PFSK-1 (cell line): ENCODE results near the gene IL1RL1.

Experiments used
- FOXP2 ChIP-seq: optimal IDR thresholded peaks from 2 replicates; pipeline ENCODE3; 2011; ENCODE audit warnings: borderline replicate concordance, control low read depth, inconsistent platforms; ENCODE audit not compliant: insufficient read depth; ENCODE audit errors: extremely low read length, extremely low read depth
- POLR2AphosphoS5 ChIP-seq: IDR thresholded peaks from 2 replicates; pipeline ENCODE4 v1.6.1; 2012; ENCODE audit warnings: low read depth, mild to moderate bottlenecking, control low read depth, low read length, moderate library complexity
- SIN3A ChIP-seq: IDR thresholded peaks from 2 replicates; pipeline ENCODE4 v1.6.1; 2012; ENCODE audit warnings: mild to moderate bottlenecking, low read length, moderate library complexity, borderline replicate concordance; ENCODE audit not compliant: insufficient read depth
- TAF1 ChIP-seq: IDR thresholded peaks from 2 replicates; pipeline ENCODE4 v1.6.1; 2012; ENCODE audit warnings: low read length, control low read depth, borderline replicate concordance; ENCODE audit not compliant: insufficient read depth
- TF ChIP-seq, protein P1 (sequence below), 2 experiments: IDR thresholded peaks; 2 replicates each; pipeline versions ENCODE4 v1.6.1 to v1.8.0; 2011 to 2012; ENCODE audit warnings: low read depth in 2 of 2, low read length in 2 of 2, control low read depth in 1 of 2, inconsistent platforms in 1 of 2, mild to moderate bottlenecking in 1 of 2, moderate library complexity in 1 of 2; ENCODE audit not compliant: insufficient read depth in 1 of 2

Gene IL1RL1

DNA sequence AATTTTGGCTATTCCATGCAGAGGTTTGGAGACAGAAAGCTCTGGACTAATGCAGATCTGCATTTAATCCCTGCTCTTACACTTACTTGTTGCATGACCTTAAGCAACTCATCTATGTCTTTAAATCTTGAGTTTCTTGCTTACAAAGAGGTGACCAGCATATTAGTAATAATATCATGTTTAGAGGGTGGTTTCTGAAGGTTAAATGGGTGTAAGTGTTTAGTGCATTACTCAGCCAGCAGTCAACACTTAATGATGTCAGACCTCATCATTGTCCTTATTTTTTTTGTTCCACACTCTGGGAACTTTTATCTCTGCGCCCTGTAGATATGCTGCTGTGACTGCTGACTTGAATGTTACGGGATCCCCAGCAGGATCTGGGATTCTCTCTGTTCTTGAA is 1.7 kb downstream of the IL1RL1 start:
- TF ChIP-seq TAF1: no peak
- TF ChIP-seq POLR2AphosphoS5: no peak
- TF ChIP-seq, protein P1, sequence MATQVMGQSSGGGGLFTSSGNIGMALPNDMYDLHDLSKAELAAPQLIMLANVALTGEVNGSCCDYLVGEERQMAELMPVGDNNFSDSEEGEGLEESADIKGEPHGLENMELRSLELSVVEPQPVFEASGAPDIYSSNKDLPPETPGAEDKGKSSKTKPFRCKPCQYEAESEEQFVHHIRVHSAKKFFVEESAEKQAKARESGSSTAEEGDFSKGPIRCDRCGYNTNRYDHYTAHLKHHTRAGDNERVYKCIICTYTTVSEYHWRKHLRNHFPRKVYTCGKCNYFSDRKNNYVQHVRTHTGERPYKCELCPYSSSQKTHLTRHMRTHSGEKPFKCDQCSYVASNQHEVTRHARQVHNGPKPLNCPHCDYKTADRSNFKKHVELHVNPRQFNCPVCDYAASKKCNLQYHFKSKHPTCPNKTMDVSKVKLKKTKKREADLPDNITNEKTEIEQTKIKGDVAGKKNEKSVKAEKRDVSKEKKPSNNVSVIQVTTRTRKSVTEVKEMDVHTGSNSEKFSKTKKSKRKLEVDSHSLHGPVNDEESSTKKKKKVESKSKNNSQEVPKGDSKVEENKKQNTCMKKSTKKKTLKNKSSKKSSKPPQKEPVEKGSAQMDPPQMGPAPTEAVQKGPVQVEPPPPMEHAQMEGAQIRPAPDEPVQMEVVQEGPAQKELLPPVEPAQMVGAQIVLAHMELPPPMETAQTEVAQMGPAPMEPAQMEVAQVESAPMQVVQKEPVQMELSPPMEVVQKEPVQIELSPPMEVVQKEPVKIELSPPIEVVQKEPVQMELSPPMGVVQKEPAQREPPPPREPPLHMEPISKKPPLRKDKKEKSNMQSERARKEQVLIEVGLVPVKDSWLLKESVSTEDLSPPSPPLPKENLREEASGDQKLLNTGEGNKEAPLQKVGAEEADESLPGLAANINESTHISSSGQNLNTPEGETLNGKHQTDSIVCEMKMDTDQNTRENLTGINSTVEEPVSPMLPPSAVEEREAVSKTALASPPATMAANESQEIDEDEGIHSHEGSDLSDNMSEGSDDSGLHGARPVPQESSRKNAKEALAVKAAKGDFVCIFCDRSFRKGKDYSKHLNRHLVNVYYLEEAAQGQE (IDR thresholded peaks at IDR 0.05; ENCODE audit: insufficient read depth in 1 of 2, low read depth in 2 of 2, low read length in 2 of 2): no peak
- no peak for TF ChIP-seq SIN3A
- TF ChIP-seq FOXP2: no peak

DNA sequence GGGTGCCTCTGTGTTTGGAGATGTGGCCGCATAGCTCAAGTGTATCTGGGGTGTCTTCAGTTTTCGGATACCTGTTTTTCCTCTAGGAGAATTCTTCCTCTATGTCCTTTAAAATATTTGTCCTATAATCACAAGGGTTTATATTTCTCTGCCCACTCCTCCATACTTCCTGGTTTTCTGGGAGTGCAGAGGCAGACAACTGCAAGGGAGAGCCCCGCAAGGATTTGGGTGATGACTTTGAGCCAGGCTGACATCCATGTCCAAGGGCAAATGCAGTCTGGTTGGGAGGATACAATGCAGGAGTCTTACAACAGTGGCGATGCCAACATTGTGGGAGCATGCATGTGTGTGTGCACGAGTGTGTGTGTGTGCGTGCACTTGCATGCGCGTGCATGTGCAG is 2.1 kb downstream of the IL1RL1 start:
- no peak for TF ChIP-seq POLR2AphosphoS5
- TF ChIP-seq FOXP2: no peak
- TF ChIP-seq TAF1: no peak
- TF ChIP-seq, protein P1 (IDR thresholded peaks at IDR 0.05; ENCODE audit: insufficient read depth in 1 of 2, low read depth in 2 of 2, low read length in 2 of 2): no peak
- TF ChIP-seq SIN3A: no peak

DNA sequence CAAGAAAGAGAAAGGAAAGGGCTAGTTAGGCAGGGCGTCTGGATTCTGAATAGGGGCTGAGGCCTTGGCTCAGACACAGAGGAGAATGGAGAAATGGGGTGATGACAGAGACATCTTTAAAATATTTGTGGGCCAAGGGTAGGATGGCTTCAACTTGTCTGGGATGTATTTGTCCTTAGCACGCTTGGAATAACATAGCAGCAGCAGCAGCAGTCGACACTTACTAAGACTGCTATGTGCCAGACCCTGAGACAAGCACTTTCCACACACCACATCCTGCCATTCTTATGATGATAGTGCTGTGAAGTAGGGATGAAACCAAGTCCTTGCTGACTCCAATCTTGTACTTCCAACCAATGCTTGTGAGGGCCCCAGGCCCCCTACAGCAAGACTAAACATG is 2.6 kb downstream of the IL1RL1 start:
- TF ChIP-seq POLR2AphosphoS5: no peak
- no peak for TF ChIP-seq TAF1
- TF ChIP-seq FOXP2: no peak
- TF ChIP-seq, protein P1 (IDR thresholded peaks at IDR 0.05; ENCODE audit: insufficient read depth in 1 of 2, low read depth in 2 of 2, low read length in 2 of 2): no peak
- TF ChIP-seq SIN3A: no peak

DNA sequence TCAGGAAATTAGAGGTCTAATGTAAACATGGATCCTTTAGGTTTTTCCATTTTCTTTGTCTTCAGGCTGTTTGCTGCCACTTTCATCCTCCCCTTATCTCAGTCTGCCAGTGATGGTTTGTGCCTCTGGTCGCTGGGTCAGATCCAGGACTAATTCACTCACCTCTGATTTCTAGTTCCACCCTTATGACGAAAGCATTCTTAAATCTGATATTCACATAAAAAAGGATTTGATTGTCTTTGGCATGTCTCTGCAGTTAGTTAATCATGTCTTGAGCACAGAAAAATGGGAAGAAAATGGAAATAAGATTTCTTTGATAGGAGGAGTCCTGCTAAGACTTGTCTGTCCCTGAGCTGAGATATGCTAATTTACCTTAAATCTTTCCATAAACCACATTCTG is 4.6 kb downstream of the IL1RL1 start:
- no peak for TF ChIP-seq FOXP2
- TF ChIP-seq SIN3A: no peak
- TF ChIP-seq, protein P1 (IDR thresholded peaks at IDR 0.05; ENCODE audit: insufficient read depth in 1 of 2, low read depth in 2 of 2, low read length in 2 of 2): no peak
- no peak for TF ChIP-seq POLR2AphosphoS5
- no peak for TF ChIP-seq TAF1

DNA sequence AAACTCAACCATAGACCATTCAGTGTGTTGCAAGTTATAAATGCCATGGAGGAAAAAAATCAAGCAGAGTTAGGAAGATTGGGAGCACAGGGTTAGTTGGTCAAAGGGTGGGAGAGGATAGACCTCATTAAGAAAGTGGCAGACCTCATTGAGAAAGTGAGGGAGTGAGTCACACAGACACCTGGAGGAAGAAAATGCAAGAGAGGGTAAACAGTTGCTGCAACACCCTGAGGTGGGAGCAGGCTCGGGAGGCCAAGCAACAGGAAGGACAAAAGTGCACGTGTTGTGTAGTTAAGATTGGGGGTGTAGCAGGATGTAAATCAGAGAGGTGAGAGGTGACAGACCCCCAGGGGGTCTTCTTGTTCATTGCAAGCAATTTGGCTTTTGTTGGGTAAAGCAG is 6.4 kb downstream of the IL1RL1 start:
- TF ChIP-seq, protein P1 (IDR thresholded peaks at IDR 0.05; ENCODE audit: insufficient read depth in 1 of 2, low read depth in 2 of 2, low read length in 2 of 2): no peak
- TF ChIP-seq POLR2AphosphoS5: no peak
- peak; percentile 89 for TF ChIP-seq FOXP2
- TF ChIP-seq TAF1: no peak
- TF ChIP-seq SIN3A: no peak; the same call in 1 of the 2 replicates
